Keratinocyte (primary cell): ENCODE measurements around the gene CCDC144A.
"Not testable (repeated sequence)": the region's sequence is repeated elsewhere in the genome, so short reads cannot be mapped to it uniquely, and the experiment has no call there.

Experiments
- EZH2 ChIP-seq: IDR thresholded peaks from one replicate; pipeline ENCODE4 v1.6.1; 2012; ENCODE audit warnings: inconsistent platforms, mild to moderate bottlenecking, low read length, moderate library complexity
- TF ChIP-seq, protein P1 (sequence below), 3 experiments: IDR thresholded peaks in 1 of 3; conservative IDR thresholded peaks in 1 of 3; optimal IDR thresholded peaks in 1 of 3; 2 replicates in 2 of 3; 3 replicates in 1 of 3; pipeline versions ENCODE3 to v1.5.1; 2011; ENCODE audit warnings: low read length in 3 of 3, mild to moderate bottlenecking in 3 of 3, moderate library complexity in 2 of 3, control low read depth in 1 of 3, inconsistent platforms in 1 of 3; ENCODE audit not compliant: insufficient read depth in 2 of 3; ENCODE audit errors: extremely low read depth in 1 of 3

DNA sequence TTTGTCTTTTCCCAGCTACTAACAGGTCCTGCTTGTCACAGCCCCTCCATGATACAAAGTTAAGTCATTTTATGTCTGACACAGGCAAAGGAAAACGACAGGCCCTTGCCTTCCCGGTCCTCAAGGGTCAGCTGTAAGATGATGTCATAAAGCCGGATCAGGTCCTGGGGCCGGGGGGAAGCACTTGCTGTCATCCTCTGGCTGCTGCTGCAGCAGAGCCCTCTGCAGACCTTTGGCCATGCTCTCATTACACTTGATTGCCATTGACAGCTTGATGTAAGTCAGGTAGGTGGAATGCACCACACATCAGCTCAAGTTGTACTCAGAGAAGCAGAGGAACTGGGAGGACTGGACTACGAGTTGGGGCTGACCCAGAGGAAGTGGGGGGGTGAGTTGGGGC lies 97.8 kb downstream of the CCDC144A start:
- TF ChIP-seq, protein P1, sequence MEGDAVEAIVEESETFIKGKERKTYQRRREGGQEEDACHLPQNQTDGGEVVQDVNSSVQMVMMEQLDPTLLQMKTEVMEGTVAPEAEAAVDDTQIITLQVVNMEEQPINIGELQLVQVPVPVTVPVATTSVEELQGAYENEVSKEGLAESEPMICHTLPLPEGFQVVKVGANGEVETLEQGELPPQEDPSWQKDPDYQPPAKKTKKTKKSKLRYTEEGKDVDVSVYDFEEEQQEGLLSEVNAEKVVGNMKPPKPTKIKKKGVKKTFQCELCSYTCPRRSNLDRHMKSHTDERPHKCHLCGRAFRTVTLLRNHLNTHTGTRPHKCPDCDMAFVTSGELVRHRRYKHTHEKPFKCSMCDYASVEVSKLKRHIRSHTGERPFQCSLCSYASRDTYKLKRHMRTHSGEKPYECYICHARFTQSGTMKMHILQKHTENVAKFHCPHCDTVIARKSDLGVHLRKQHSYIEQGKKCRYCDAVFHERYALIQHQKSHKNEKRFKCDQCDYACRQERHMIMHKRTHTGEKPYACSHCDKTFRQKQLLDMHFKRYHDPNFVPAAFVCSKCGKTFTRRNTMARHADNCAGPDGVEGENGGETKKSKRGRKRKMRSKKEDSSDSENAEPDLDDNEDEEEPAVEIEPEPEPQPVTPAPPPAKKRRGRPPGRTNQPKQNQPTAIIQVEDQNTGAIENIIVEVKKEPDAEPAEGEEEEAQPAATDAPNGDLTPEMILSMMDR (optimal IDR thresholded peaks at IDR 0.05 in 1 of 3, IDR thresholded peaks at IDR 0.05 in 1 of 3, conservative IDR thresholded peaks at IDR 0.05 in 1 of 3; ENCODE audit: extremely low read depth in 1 of 3, insufficient read depth in 2 of 3, low read length in 3 of 3), result not testable (repeated sequence)
- not testable (repeated sequence) for TF ChIP-seq EZH2
